ENCODE results near the gene RFX6.

- no peak for TF ChIP-seq EZH2 (IDR thresholded peaks at IDR 0.05)
- TF ChIP-seq POLR2AphosphoS5 (IDR thresholded peaks at IDR 0.05; ENCODE audit: borderline replicate concordance, low read depth, low read length) = no peak
- TF ChIP-seq FOXP2 (optimal IDR thresholded peaks at IDR 0.05; ENCODE audit: control extremely low read depth, extremely low read length, insufficient read depth) = no peak
Observed at GRCh38 chr6:116877743-116878142, 701 bp downstream of the RFX6 start.
